ENCODE results near the gene PHACTR2.
"Not testable (repeated sequence)": the region's sequence is repeated elsewhere in the genome, so short reads cannot be mapped to it uniquely, and the experiment has no call there.

PHACTR2 gene

GRCh38 chr6:143677891-143678791 is at the start of gene PHACTR2:
Gene PHACTR2, plus strand, starts transcription at chr6:143677965. Its CDS starts 199 bp downstream, at chr6:143678164.
- peak; percentile 84 for DNase-seq

GRCh38 chr6:143629104-143630080 is 48.4 kb upstream of the PHACTR2 start:
- DNase-seq = no peak

- DNase-seq = not testable (repeated sequence)
These were observed 46.6 kb upstream of the PHACTR2 start for GRCh38 chr6:143631196-143631595.

GRCh38 chr6:143632894-143633293 is 44.9 kb upstream of the PHACTR2 start:
- DNase-seq = no peak

- no peak for DNase-seq
These were observed 43.3 kb upstream of the PHACTR2 start for GRCh38 chr6:143634486-143634885.

- no peak for DNase-seq
These were observed 40.1 kb upstream of the PHACTR2 start for GRCh38 chr6:143637691-143638090.

- no peak for DNase-seq
These were observed 35.4 kb upstream of the PHACTR2 start for GRCh38 chr6:143642403-143642802.

GRCh38 chr6:143647191-143647590 is 30.6 kb upstream of the PHACTR2 start:
- DNase-seq = no peak

- DNase-seq = peak; percentile 89
These were observed 30.0 kb upstream of the PHACTR2 start for GRCh38 chr6:143647732-143648131.

GRCh38 chr6:143649319-143649718 is 28.4 kb upstream of the PHACTR2 start:
- not testable (repeated sequence) for DNase-seq

GRCh38 chr6:143651328-143651727 is 26.4 kb upstream of the PHACTR2 start:
- DNase-seq = not testable (repeated sequence)

GRCh38 chr6:143652841-143653331 is 24.9 kb upstream of the PHACTR2 start:
- no peak for DNase-seq

GRCh38 chr6:143655541-143655940 is 22.2 kb upstream of the PHACTR2 start:
- no peak for DNase-seq

GRCh38 chr6:143656026-143656425 is 21.7 kb upstream of the PHACTR2 start:
- no peak for DNase-seq

- no peak for DNase-seq
These were observed 20.0 kb upstream of the PHACTR2 start for GRCh38 chr6:143657809-143658208.

- not testable (repeated sequence) for DNase-seq
These were observed 17.6 kb upstream of the PHACTR2 start for GRCh38 chr6:143660170-143660569.

GRCh38 chr6:143664171-143664570 is 13.6 kb upstream of the PHACTR2 start:
- DNase-seq = no peak

- not testable (repeated sequence) for DNase-seq
These were observed 11.8 kb upstream of the PHACTR2 start for GRCh38 chr6:143666007-143666406.

GRCh38 chr6:143669483-143669882 is 8.3 kb upstream of the PHACTR2 start:
- not testable (repeated sequence) for DNase-seq

- DNase-seq = no peak
These were observed 4.1 kb upstream of the PHACTR2 start for GRCh38 chr6:143673669-143674068.

GRCh38 chr6:143674483-143675381 is 3.0 kb upstream of the PHACTR2 start:
- no peak for DNase-seq

- DNase-seq = no peak
These were observed 2.3 kb upstream of the PHACTR2 start for GRCh38 chr6:143675382-143675900.

Data from OCI-M1 (cell line).